Endodermal cell (in vitro differentiated cells): ENCODE data around the gene PTPDC1. TPM values are rescaled to one million over a fixed set of nuclear protein-coding genes. Genes with fewer than 3 reads are reported as not detected.

Source experiments
- DNase-seq: peaks from one replicate; pipeline ENCODE4 v3.0.0-alpha.2; 2017
- H3K27ac ChIP-seq: 2 replicates; pipeline ENCODE4 v1.5.1; 2013; ENCODE audit warnings: mild to moderate bottlenecking, low read depth, low read length, moderate library complexity
- H3K27me3 ChIP-seq: 2 replicates; pipeline ENCODE4 v1.6.1; 2013; ENCODE audit warnings: mild to moderate bottlenecking, low read length, moderate library complexity; ENCODE audit not compliant: insufficient read depth, control insufficient read depth, poor library complexity, severe bottlenecking
- H3K36me3 ChIP-seq: 2 replicates; pipeline ENCODE4 v1.7.0; 2013; ENCODE audit warnings: mild to moderate bottlenecking, low read length, moderate library complexity; ENCODE audit not compliant: control insufficient read depth, insufficient read depth
- H3K4me1 ChIP-seq: one replicate; pipeline ENCODE4 v1.7.0; 2013; ENCODE audit warnings: low read length; ENCODE audit not compliant: control insufficient read depth, insufficient read depth
- H3K4me3 ChIP-seq: 2 replicates; pipeline ENCODE4 v1.5.1; 2013; ENCODE audit warnings: mild to moderate bottlenecking, low read length, moderate library complexity
- H3K9ac ChIP-seq: 2 replicates; pipeline ENCODE4 v1.6.1; 2013; ENCODE audit warnings: mild to moderate bottlenecking, low read length, moderate library complexity; ENCODE audit not compliant: poor library complexity, severe bottlenecking; ENCODE audit errors: extremely low read depth
- H3K9me3 ChIP-seq: 2 replicates; pipeline ENCODE4 v1.6.1; 2013; ENCODE audit warnings: mild to moderate bottlenecking, low read length, moderate library complexity; ENCODE audit not compliant: control insufficient read depth
- H3K27ac Mint-ChIP-seq: 2 replicates; pipeline ENCODE4 v1.8.0; 2020; ENCODE audit warnings: mixed read lengths
- H3K27me3 Mint-ChIP-seq: 2 replicates; pipeline ENCODE4 v1.8.0; 2021; ENCODE audit warnings: mild to moderate bottlenecking, mixed read lengths; ENCODE audit not compliant: insufficient read depth
- H3K36me3 Mint-ChIP-seq: 2 replicates; pipeline ENCODE4 v1.8.0; 2020; ENCODE audit warnings: low read depth, mixed read lengths
- H3K4me1 Mint-ChIP-seq: 2 replicates; pipeline ENCODE4 v1.8.0; 2020; ENCODE audit warnings: mixed read lengths
- H3K4me3 Mint-ChIP-seq: 2 replicates; pipeline ENCODE4 v1.8.0; 2020; ENCODE audit warnings: mild to moderate bottlenecking, moderate library complexity, mixed read lengths
- H3K9me3 Mint-ChIP-seq: 2 replicates; pipeline ENCODE4 v1.8.0; 2020; ENCODE audit warnings: mild to moderate bottlenecking, mixed read lengths
- CTCF ChIP-seq: fragments of 200-600 bp; sonication (generic); conservative IDR thresholded peaks from 2 replicates; pipeline ENCODE4 v1.5.0; 2021; ENCODE audit warnings: antibody characterized with exemption, mild to moderate bottlenecking
- WGBS, 2 experiments: methylation state at CpG; one replicate each; pipeline versions ENCODE4 v1.1.5 to v1.1.7; 2013; ENCODE audit warnings: missing lambda C conversion rate in 2 of 2, mixed read lengths in 1 of 2; ENCODE audit not compliant: insufficient coverage in 1 of 2, insufficient read length in 1 of 2; 5-methylcytosine and 5-hydroxymethylcytosine counted together
- total RNA-seq, 2 donors: library from RNA; stranded (reverse); fragmentation: NEBNext Ultra II Directional in 1 of 2; extraction: Animal tissue kit (Norgen Biotek cat#: 25700) in 1 of 2; gene quantifications; 2 replicates in 1 of 2; 3 replicates in 1 of 2; pipeline ENCODE4 v1.2.1, GENCODE V29; 2021

Gene PTPDC1
- total RNA-seq, 2 donors from 2014 or later: 9.0 to 12.7 TPM

- no peak for TF ChIP-seq CTCF
- H3K4me3 ChIP-seq: no peak overlapping the region
- DNase-seq: no peak
- H3K4me1 ChIP-seq: no peaks in the 10 kb centered on the region
- Mint-ChIP-seq H3K4me3 (no peak overlapping the region), H3K27me3 (no peaks in the 10 kb centered on the region), H3K9me3 (peaks cover 12% of the 10 kb centered on the region), H3K27ac (no peak overlapping the region), H3K4me1 (peaks cover 13% of the 10 kb centered on the region), H3K36me3 (peaks cover 20% of the 10 kb centered on the region)
- no peaks in the 10 kb centered on the region for H3K9me3 ChIP-seq
- no peaks in the 10 kb centered on the region for H3K27me3 ChIP-seq
- WGBS, 2 experiments: 98% methylated on average over 7 to 8 of the region's 9 CpGs
- no peak overlapping the region for H3K9ac ChIP-seq
- peaks cover 11% of the 10 kb centered on the region for H3K36me3 ChIP-seq
- no peak overlapping the region for H3K27ac ChIP-seq
Observed at GRCh38 chr9:94096819-94097577, 12.7 kb downstream of the PTPDC1 start.

GRCh38 chr9:94097788-94098414 is 13.6 kb downstream of the PTPDC1 start:
- H3K27me3 ChIP-seq: no peaks in the 10 kb centered on the region
- no peaks in the 10 kb centered on the region for H3K9me3 ChIP-seq
- Mint-ChIP-seq H3K4me3 (no peak overlapping the region), H3K27ac (no peak overlapping the region), H3K36me3 (peaks cover 22% of the 10 kb centered on the region), H3K9me3 (peaks cover 12% of the 10 kb centered on the region), H3K4me1 (peaks cover 13% of the 10 kb centered on the region), H3K27me3 (no peaks in the 10 kb centered on the region)
- no peak overlapping the region for H3K27ac ChIP-seq
- H3K4me3 ChIP-seq: no peak overlapping the region
- TF ChIP-seq CTCF: no peak
- no peaks in the 10 kb centered on the region for H3K4me1 ChIP-seq
- DNase-seq: no peak
- H3K36me3 ChIP-seq: peaks cover 11% of the 10 kb centered on the region
- H3K9ac ChIP-seq: no peak overlapping the region
- 95 to 98% methylated on average over 5 to 6 of the region's 6 CpGs for WGBS, 2 experiments

- H3K4me1 ChIP-seq: no peaks in the 10 kb centered on the region
- Mint-ChIP-seq H3K27ac (no peak overlapping the region), H3K4me1 (peaks cover 13% of the 10 kb centered on the region), H3K27me3 (no peaks in the 10 kb centered on the region), H3K36me3 (peaks cover 13% of the 10 kb centered on the region), H3K9me3 (no peaks in the 10 kb centered on the region), H3K4me3 (no peak overlapping the region)
- WGBS, 2 experiments: 100% methylated on average over 2 of the region's 2 CpGs; no CpG with 5 or more reads in 1 of the 2 experiments
- H3K36me3 ChIP-seq: peaks cover 11% of the 10 kb centered on the region
- H3K27ac ChIP-seq: no peak overlapping the region
- no peak for DNase-seq
- H3K9ac ChIP-seq: no peak overlapping the region
- no peaks in the 10 kb centered on the region for H3K27me3 ChIP-seq
- no peak overlapping the region for H3K4me3 ChIP-seq
- TF ChIP-seq CTCF: no peak
- no peaks in the 10 kb centered on the region for H3K9me3 ChIP-seq
Observed at GRCh38 chr9:94100152-94100879, 16.1 kb downstream of the PTPDC1 start.
